Measurements from ENCODE around the gene SLC18A2. TPM values are rescaled to one million over a fixed set of nuclear protein-coding genes. Genes with fewer than 3 reads are reported as not detected.

SLC18A2 gene
- total RNA-seq, 2 donors from 2014 or later: 0.05 TPM; not detected in 1

Other genes starting within 250 kb of the SLC18A2 start
- under 1 TPM; 0.13 to 0.28 TPM for gene SHTN1, start 235.9 kb upstream of the SLC18A2 start, total RNA-seq
- gene VAX1, start 102.8 kb upstream of the SLC18A2 start, total RNA-seq: not detected
- not detected for gene KCNK18, start 43.6 kb upstream of the SLC18A2 start, total RNA-seq
- gene PDZD8, start 134.3 kb downstream of the SLC18A2 start, total RNA-seq: 10 to 100 TPM; 14.7 to 15.6 TPM

Measured in activated T-helper 17 cell treated with anti-CD3 and anti-CD28 coated beads, Interleukin-2, amount 50 U/mL, for 72 hours (primary cell).